WTC11 (cell line): ENCODE measurements around the gene SEZ6L2. TPM values are rescaled to one million over a fixed set of nuclear protein-coding genes. Genes with fewer than 3 reads are reported as not detected.

ENCODE experiments used
- ATAC-seq: fragments of 200-7000 bp; cut with Tn5 transposase; 2 replicates; pipeline ENCODE4 v1.10.0; 2021; ENCODE audit warnings: mild to moderate bottlenecking, moderate library complexity
- CTCF ChIA-PET: fragments of 300-600 bp; sonication (Branson Sonifier 250); formaldehyde crosslinking; loops from one replicate; lab custom pipeline; 2021; ENCODE audit warnings: antibody characterized with exemption; lab: Charles Lee
- POLR2A ChIA-PET: fragments of 350-600 bp; sonication (Branson Sonifier 250); formaldehyde crosslinking; loops from one replicate; lab custom pipeline; 2021; ENCODE audit warnings: antibody characterized with exemption; lab: Charles Lee
- DNase-seq: peaks from one replicate; pipeline ENCODE4 v3.0.0; 2021; ENCODE audit warnings: low spot score
- H3K27ac Mint-ChIP-seq: 2 replicates; pipeline ENCODE4 v1.8.0; 2021; ENCODE audit warnings: mixed read lengths
- H3K27me3 Mint-ChIP-seq: 2 replicates; pipeline ENCODE4 v1.8.0; 2021; ENCODE audit warnings: low read depth, mild to moderate bottlenecking, moderate library complexity, mixed read lengths
- H3K36me3 Mint-ChIP-seq: 2 replicates; pipeline ENCODE4 v1.8.0; 2021; ENCODE audit warnings: mixed read lengths
- H3K4me1 Mint-ChIP-seq: 2 replicates; pipeline ENCODE4 v1.8.0; 2022; ENCODE audit warnings: mixed read lengths
- H3K4me3 Mint-ChIP-seq: 2 replicates; pipeline ENCODE4 v1.8.0; 2021; ENCODE audit warnings: mild to moderate bottlenecking, moderate library complexity, mixed read lengths
- H3K9me3 Mint-ChIP-seq: 2 replicates; pipeline ENCODE4 v1.8.0; 2021; ENCODE audit warnings: mixed read lengths
- ATF1 ChIP-seq: sonication (generic); formaldehyde crosslinking; IDR thresholded peaks from 2 replicates; pipeline ENCODE4 v1.8.1; 2023; ENCODE audit warnings: mild to moderate bottlenecking, moderate library complexity, missing genetic modification reagents
- CBFB ChIP-seq: sonication (generic); formaldehyde crosslinking; IDR thresholded peaks from 2 replicates; pipeline ENCODE4 v1.8.1; 2022; ENCODE audit warnings: mild to moderate bottlenecking, low read depth, missing genetic modification reagents
- CREB1 ChIP-seq: sonication (generic); formaldehyde crosslinking; IDR thresholded peaks from 2 replicates; pipeline ENCODE4 v1.8.0; 2023; ENCODE audit warnings: mild to moderate bottlenecking, missing genetic modification reagents
- EMX1 ChIP-seq: fragments of 250-450 bp; sonication (Bioruptor Pico); IDR thresholded peaks from 2 replicates; pipeline ENCODE4 v1.8.0; 2021; ENCODE audit warnings: mild to moderate bottlenecking
- FOXJ3 ChIP-seq: sonication (generic); formaldehyde crosslinking; IDR thresholded peaks from 2 replicates; pipeline ENCODE4 v1.9.0; 2021; ENCODE audit warnings: missing genetic modification reagents, mild to moderate bottlenecking, borderline replicate concordance
- FOXP1 ChIP-seq: sonication (generic); formaldehyde crosslinking; IDR thresholded peaks from 2 replicates; pipeline ENCODE4 v1.8.0; 2022; ENCODE audit warnings: missing genetic modification reagents, mild to moderate bottlenecking, moderate library complexity, borderline replicate concordance
- GTF2I ChIP-seq: fragments of 250-450 bp; sonication (Bioruptor Pico); conservative IDR thresholded peaks from 2 replicates; pipeline ENCODE4 v1.4.0; 2021; ENCODE audit warnings: mild to moderate bottlenecking
- HMGA2 ChIP-seq: fragments of 250-450 bp; sonication (Bioruptor Pico); IDR thresholded peaks from 2 replicates; pipeline ENCODE4 v1.4.0; 2021; ENCODE audit warnings: mild to moderate bottlenecking, moderate library complexity
- JAZF1 ChIP-seq: fragments of 250-450 bp; sonication (Bioruptor Pico); IDR thresholded peaks from 2 replicates; pipeline ENCODE4 v1.9.0; 2021; ENCODE audit warnings: moderate library complexity, mild to moderate bottlenecking, inconsistent platforms
- JUN ChIP-seq: sonication (generic); formaldehyde crosslinking; IDR thresholded peaks from 2 replicates; pipeline ENCODE4 v1.8.0; 2023; ENCODE audit warnings: mild to moderate bottlenecking, missing genetic modification reagents
- MYBL2 ChIP-seq: sonication (generic); formaldehyde crosslinking; IDR thresholded peaks from 2 replicates; pipeline ENCODE4 v1.8.1; 2023; ENCODE audit warnings: mild to moderate bottlenecking, moderate library complexity, missing genetic modification reagents
- NFYB ChIP-seq: sonication (generic); formaldehyde crosslinking; conservative IDR thresholded peaks from 2 replicates; pipeline ENCODE4 v1.8.0; 2022; ENCODE audit warnings: low read depth, missing genetic modification reagents
- NR1H2 ChIP-seq: sonication (generic); formaldehyde crosslinking; IDR thresholded peaks from 2 replicates; pipeline ENCODE4 v1.9.0; 2021; ENCODE audit warnings: mild to moderate bottlenecking, moderate library complexity, missing genetic modification reagents
- OVOL2 ChIP-seq: fragments of 250-450 bp; sonication (Bioruptor Pico); IDR thresholded peaks from 2 replicates; pipeline ENCODE4 v1.9.0; 2021; ENCODE audit warnings: mild to moderate bottlenecking, borderline replicate concordance
- RORB ChIP-seq: fragments of 250-450 bp; sonication (Bioruptor Pico); IDR thresholded peaks from 2 replicates; pipeline ENCODE4 v1.9.0; 2021; ENCODE audit warnings: mild to moderate bottlenecking
- SOX15 ChIP-seq: fragments of 250-450 bp; sonication (Bioruptor Pico); IDR thresholded peaks from 2 replicates; pipeline ENCODE4 v1.9.0; 2021; ENCODE audit warnings: mild to moderate bottlenecking
- TP53 ChIP-seq: sonication (generic); formaldehyde crosslinking; IDR thresholded peaks from 2 replicates; pipeline ENCODE4 v1.8.1; 2023; ENCODE audit warnings: mild to moderate bottlenecking, missing genetic modification reagents
- ZNF423 ChIP-seq: fragments of 250-450 bp; sonication (Bioruptor Pico); IDR thresholded peaks from 2 replicates; pipeline ENCODE4 v2.1.2; 2022; ENCODE audit warnings: mild to moderate bottlenecking, moderate library complexity
- ZNF671 ChIP-seq: fragments of 250-450 bp; sonication (Bioruptor Pico); IDR thresholded peaks from 2 replicates; pipeline ENCODE4 v1.8.0; 2021; ENCODE audit warnings: mild to moderate bottlenecking
- total RNA-seq: library from RNA; stranded (reverse); gene quantifications from 3 replicates; pipeline ENCODE4 v1.2.3, GENCODE V29; 2021
- TF ChIP-seq, protein P1 (sequence below): sonication (generic); formaldehyde crosslinking; IDR thresholded peaks from 2 replicates; pipeline ENCODE4 v1.8.1; 2023; ENCODE audit warnings: mild to moderate bottlenecking, missing genetic modification reagents, borderline replicate concordance
- TF ChIP-seq, protein P2 (sequence below): sonication (generic); formaldehyde crosslinking; IDR thresholded peaks from 2 replicates; pipeline ENCODE4 v1.8.0; 2022; ENCODE audit warnings: mild to moderate bottlenecking, missing genetic modification reagents
- TF ChIP-seq, protein P3 (sequence below): sonication (generic); formaldehyde crosslinking; IDR thresholded peaks from 2 replicates; pipeline ENCODE4 v1.8.1; 2023; ENCODE audit warnings: mild to moderate bottlenecking, missing genetic modification reagents
- TF ChIP-seq, protein P4 (sequence below): sonication (generic); formaldehyde crosslinking; conservative IDR thresholded peaks from 2 replicates; pipeline ENCODE4 v1.8.1; 2022; ENCODE audit warnings: mild to moderate bottlenecking, missing genetic modification reagents
- TF ChIP-seq, protein P5 (sequence below): sonication (generic); formaldehyde crosslinking; IDR thresholded peaks from 2 replicates; pipeline ENCODE4 v1.8.1; 2022; ENCODE audit warnings: low read depth, mild to moderate bottlenecking, moderate library complexity, missing genetic modification reagents, borderline replicate concordance

Gene SEZ6L2
- total RNA-seq, 1 experiment from 2014 or later, result 58.2 TPM

DNA sequence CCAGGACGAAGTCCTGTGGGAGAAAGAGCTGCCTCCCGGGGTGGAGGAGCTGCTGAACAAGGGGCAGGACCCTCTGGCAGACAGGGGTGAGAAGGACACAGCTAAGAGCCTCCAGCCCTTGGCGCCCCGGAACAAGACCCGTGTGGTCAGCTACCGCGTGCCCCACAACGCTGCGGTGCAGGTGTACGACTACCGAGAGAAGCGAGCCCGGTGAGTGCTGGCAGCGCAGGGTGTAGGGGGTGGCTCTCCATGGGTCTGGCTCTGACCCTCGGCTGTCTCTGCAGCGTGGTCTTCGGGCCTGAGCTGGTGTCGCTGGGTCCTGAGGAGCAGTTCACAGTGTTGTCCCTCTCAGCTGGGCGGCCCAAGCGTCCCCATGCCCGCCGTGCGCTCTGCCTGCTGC, 57.7 kb downstream of the SEZ6L2 start (continued):
- TF ChIP-seq, protein P1, sequence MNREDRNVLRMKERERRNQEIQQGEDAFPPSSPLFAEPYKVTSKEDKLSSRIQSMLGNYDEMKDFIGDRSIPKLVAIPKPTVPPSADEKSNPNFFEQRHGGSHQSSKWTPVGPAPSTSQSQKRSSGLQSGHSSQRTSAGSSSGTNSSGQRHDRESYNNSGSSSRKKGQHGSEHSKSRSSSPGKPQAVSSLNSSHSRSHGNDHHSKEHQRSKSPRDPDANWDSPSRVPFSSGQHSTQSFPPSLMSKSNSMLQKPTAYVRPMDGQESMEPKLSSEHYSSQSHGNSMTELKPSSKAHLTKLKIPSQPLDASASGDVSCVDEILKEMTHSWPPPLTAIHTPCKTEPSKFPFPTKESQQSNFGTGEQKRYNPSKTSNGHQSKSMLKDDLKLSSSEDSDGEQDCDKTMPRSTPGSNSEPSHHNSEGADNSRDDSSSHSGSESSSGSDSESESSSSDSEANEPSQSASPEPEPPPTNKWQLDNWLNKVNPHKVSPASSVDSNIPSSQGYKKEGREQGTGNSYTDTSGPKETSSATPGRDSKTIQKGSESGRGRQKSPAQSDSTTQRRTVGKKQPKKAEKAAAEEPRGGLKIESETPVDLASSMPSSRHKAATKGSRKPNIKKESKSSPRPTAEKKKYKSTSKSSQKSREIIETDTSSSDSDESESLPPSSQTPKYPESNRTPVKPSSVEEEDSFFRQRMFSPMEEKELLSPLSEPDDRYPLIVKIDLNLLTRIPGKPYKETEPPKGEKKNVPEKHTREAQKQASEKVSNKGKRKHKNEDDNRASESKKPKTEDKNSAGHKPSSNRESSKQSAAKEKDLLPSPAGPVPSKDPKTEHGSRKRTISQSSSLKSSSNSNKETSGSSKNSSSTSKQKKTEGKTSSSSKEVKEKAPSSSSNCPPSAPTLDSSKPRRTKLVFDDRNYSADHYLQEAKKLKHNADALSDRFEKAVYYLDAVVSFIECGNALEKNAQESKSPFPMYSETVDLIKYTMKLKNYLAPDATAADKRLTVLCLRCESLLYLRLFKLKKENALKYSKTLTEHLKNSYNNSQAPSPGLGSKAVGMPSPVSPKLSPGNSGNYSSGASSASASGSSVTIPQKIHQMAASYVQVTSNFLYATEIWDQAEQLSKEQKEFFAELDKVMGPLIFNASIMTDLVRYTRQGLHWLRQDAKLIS (CRISPR knock-in tag), result no peak

DNA sequence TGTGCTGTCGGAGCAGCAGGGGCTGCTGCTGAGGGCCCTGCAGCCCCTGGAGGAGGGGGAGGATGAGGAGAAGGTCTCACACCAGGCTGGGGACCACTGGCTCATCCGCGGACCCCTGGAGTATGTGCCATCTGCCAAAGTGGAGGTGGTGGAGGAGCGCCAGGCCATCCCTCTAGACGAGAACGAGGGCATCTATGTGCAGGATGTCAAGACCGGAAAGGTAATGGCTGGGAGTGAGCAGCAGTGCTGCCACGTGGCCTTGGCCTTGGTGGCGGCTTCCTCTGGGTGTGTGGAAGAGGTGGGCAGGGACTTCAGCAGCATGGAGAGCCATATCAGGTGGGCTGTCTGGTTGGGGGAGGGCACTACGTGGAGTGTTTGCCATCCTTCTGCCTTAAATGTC, 59.1 kb downstream of the SEZ6L2 start:
- Mint-ChIP-seq H3K27me3 (no peaks in the 10 kb centered on the region; the same call in 1 of the 2 replicates), H3K9me3 (no peaks in the 10 kb centered on the region), H3K4me1 (no peaks in the 10 kb centered on the region), H3K27ac (no peak overlapping the region), H3K4me3 (no peak overlapping the region), H3K36me3 (no peaks in the 10 kb centered on the region)
- ATAC-seq (no peak), DNase-seq (no peak)
- TF ChIP-seq ATF1 (CRISPR knock-in tag) (no peak), TP53 (CRISPR knock-in tag) (no peak), JUN (CRISPR knock-in tag) (no peak), SOX15 (CRISPR knock-in tag) (no peak), RORB (CRISPR knock-in tag) (no peak), CREB1 (CRISPR knock-in tag) (no peak), JAZF1 (CRISPR knock-in tag) (no peak), NR1H2 (CRISPR knock-in tag) (no peak), MYBL2 (CRISPR knock-in tag) (no peak), GTF2I (no peak), ZNF671 (no peak), EMX1 (CRISPR knock-in tag) (no peak), FOXP1 (CRISPR knock-in tag) (no peak), CBFB (CRISPR knock-in tag) (no peak)
- TF ChIP-seq, protein P2, sequence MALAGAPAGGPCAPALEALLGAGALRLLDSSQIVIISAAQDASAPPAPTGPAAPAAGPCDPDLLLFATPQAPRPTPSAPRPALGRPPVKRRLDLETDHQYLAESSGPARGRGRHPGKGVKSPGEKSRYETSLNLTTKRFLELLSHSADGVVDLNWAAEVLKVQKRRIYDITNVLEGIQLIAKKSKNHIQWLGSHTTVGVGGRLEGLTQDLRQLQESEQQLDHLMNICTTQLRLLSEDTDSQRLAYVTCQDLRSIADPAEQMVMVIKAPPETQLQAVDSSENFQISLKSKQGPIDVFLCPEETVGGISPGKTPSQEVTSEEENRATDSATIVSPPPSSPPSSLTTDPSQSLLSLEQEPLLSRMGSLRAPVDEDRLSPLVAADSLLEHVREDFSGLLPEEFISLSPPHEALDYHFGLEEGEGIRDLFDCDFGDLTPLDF, result no peak
- TF ChIP-seq, protein P3, sequence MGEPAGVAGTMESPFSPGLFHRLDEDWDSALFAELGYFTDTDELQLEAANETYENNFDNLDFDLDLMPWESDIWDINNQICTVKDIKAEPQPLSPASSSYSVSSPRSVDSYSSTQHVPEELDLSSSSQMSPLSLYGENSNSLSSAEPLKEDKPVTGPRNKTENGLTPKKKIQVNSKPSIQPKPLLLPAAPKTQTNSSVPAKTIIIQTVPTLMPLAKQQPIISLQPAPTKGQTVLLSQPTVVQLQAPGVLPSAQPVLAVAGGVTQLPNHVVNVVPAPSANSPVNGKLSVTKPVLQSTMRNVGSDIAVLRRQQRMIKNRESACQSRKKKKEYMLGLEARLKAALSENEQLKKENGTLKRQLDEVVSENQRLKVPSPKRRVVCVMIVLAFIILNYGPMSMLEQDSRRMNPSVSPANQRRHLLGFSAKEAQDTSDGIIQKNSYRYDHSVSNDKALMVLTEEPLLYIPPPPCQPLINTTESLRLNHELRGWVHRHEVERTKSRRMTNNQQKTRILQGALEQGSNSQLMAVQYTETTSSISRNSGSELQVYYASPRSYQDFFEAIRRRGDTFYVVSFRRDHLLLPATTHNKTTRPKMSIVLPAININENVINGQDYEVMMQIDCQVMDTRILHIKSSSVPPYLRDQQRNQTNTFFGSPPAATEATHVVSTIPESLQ, result no peak
- TF ChIP-seq, protein P4, sequence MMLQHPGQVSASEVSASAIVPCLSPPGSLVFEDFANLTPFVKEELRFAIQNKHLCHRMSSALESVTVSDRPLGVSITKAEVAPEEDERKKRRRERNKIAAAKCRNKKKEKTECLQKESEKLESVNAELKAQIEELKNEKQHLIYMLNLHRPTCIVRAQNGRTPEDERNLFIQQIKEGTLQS (CRISPR knock-in tag), result no peak
- CTCF ChIA-PET, result interaction anchor here (0.6 to 2.7 kb wide), 2 partner anchors 8 to 27 kb away, joined by 3 to 30 read pairs; no protein-coding TSS in a partner anchor
- POLR2A ChIA-PET, result interaction anchor here (0.6 to 0.7 kb wide), 2 partner anchors 104 to 192 kb away, joined by 3 to 4 read pairs; no protein-coding TSS in a partner anchor

DNA sequence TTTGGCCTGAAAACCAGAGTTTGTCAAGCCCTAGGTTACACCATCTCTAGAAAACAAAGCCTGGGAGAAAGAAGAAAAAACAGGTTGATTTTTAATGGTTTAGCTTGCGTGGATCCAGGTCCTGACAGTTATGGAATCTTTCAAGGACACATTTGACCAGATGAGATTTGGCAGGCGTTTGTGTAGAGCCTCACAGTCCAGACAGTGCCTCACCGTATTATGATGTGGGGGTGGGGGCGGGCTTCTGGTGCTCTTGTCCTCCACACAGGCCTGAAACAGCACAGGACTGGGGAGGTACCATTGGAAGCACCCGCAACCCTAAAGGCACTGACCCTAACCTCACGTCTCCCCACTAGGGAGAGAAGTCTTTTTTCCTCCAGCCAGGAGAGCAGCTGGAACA, 59.5 kb downstream of the SEZ6L2 start:
- H3K27ac Mint-ChIP-seq, result no peak overlapping the region
- POLR2A ChIA-PET, result interaction anchor here (0.6 to 0.7 kb wide), 2 partner anchors 103 to 192 kb away, joined by 3 to 4 read pairs; no protein-coding TSS in a partner anchor
- no peaks in the 10 kb centered on the region for H3K36me3 Mint-ChIP-seq
- no peaks in the 10 kb centered on the region for H3K9me3 Mint-ChIP-seq
- CTCF ChIA-PET, result interaction anchor here (0.6 to 2.7 kb wide), 2 partner anchors 9 to 27 kb away, joined by 3 to 30 read pairs; no protein-coding TSS in a partner anchor
- no peaks in the 10 kb centered on the region; the same call in 1 of the 2 replicates for H3K27me3 Mint-ChIP-seq
- no peak overlapping the region for H3K4me3 Mint-ChIP-seq
- TF ChIP-seq NFYB (CRISPR knock-in tag) (no peak), OVOL2 (CRISPR knock-in tag) (no peak), ZNF423 (CRISPR knock-in tag) (no peak), FOXJ3 (CRISPR knock-in tag) (no peak), HMGA2 (CRISPR knock-in tag) (no peak)
- TF ChIP-seq, protein P5, sequence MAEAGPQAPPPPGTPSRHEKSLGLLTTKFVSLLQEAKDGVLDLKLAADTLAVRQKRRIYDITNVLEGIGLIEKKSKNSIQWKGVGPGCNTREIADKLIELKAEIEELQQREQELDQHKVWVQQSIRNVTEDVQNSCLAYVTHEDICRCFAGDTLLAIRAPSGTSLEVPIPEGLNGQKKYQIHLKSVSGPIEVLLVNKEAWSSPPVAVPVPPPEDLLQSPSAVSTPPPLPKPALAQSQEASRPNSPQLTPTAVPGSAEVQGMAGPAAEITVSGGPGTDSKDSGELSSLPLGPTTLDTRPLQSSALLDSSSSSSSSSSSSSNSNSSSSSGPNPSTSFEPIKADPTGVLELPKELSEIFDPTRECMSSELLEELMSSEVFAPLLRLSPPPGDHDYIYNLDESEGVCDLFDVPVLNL (CRISPR knock-in tag), result no peak
- TF ChIP-seq, all 79 proteins: peak for 0
- DNase-seq (no peak), ATAC-seq (no peak)
- no peaks in the 10 kb centered on the region for H3K4me1 Mint-ChIP-seq
